H1 (cell line): Measurements from ENCODE around the gene SOX6. TPM values are rescaled to one million over a fixed set of nuclear protein-coding genes. Genes with fewer than 3 reads are reported as not detected.

Experiments
- CTCF ChIA-PET: fragments of 300-600 bp; sonication (Branson Sonifier 250); formaldehyde crosslinking; loops from one replicate; lab custom pipeline; 2021; ENCODE audit not compliant: partially characterized antibody; lab: Charles Lee
- POLR2A ChIA-PET: fragments of 300-600 bp; sonication (Branson Sonifier 250); formaldehyde crosslinking; loops from one replicate; lab custom pipeline; 2021; ENCODE audit warnings: inconsistent platforms; ENCODE audit not compliant: partially characterized antibody; lab: Charles Lee
- DNase-seq, 2 experiments: peaks; one replicate each; pipeline versions ENCODE4 v3.0.0 to v3.0.0-alpha.2; 2010 to 2022; ENCODE audit warnings: low spot score in 2 of 2, low read depth in 1 of 2, mixed read lengths in 1 of 2
- FAIRE-seq: peaks from 2 replicates; lab custom pipeline; 2011; peaks lifted over from hg19 to GRCh38; lab: Jason Lieb, UNC
- H2AFZ ChIP-seq: 2 replicates; pipeline ENCODE4 v1.8.1; 2012; ENCODE audit warnings: low read length, inconsistent platforms
- H2AK5ac ChIP-seq: 2 replicates; pipeline ENCODE4 v1.6.1; 2013; ENCODE audit warnings: low read depth, low read length
- H2BK120ac ChIP-seq: replicated peaks from 2 replicates; pipeline ENCODE3; 2013; ENCODE audit warnings: low read depth, low read length, inconsistent platforms
- H2BK12ac ChIP-seq: 2 replicates; pipeline ENCODE4 v1.6.1; 2013; ENCODE audit warnings: low read depth, low read length
- H2BK15ac ChIP-seq: 2 replicates; pipeline ENCODE4 v1.6.1; 2013; ENCODE audit warnings: low read length
- H2BK20ac ChIP-seq: 2 replicates; pipeline ENCODE4 v1.6.1; 2013; ENCODE audit warnings: low read length
- H2BK5ac ChIP-seq: 2 replicates; pipeline ENCODE4 v1.6.1; 2013; ENCODE audit warnings: low read depth, low read length
- H3K14ac ChIP-seq: 2 replicates; pipeline ENCODE4 v1.6.1; 2013; ENCODE audit warnings: inconsistent platforms; ENCODE audit not compliant: insufficient read length
- H3K18ac ChIP-seq: 2 replicates; pipeline ENCODE4 v1.6.1; 2013; ENCODE audit warnings: low read length; ENCODE audit errors: extremely low read depth
- H3K23ac ChIP-seq: 2 replicates; pipeline ENCODE4 v1.6.1; 2013; ENCODE audit warnings: inconsistent platforms; ENCODE audit not compliant: insufficient read length
- H3K23me2 ChIP-seq: 2 replicates; pipeline ENCODE4 v1.6.1; 2013; ENCODE audit warnings: low read depth, low read length
- H3K27ac ChIP-seq: 2 replicates; pipeline ENCODE4 v1.6.1; 2011; ENCODE audit warnings: low read depth, low read length, inconsistent platforms
- H3K27me3 ChIP-seq, 4 experiments: replicated peaks in 1 of 4; 1 replicate in 1 of 4; 2 replicates in 3 of 4; pipeline versions ENCODE4 v1.6.1 to v1.8.1; 2011 to 2013; ENCODE audit warnings: low read length in 3 of 4, mild to moderate bottlenecking in 3 of 4, inconsistent platforms in 2 of 4, mixed read lengths in 2 of 4, moderate library complexity in 1 of 4; ENCODE audit not compliant: control insufficient read depth in 3 of 4, insufficient read depth in 3 of 4; ENCODE audit errors: extremely low read depth in 1 of 4
- H3K36me3 ChIP-seq, 4 experiments: 2 replicates each; pipeline versions ENCODE4 v1.6.1 to v1.8.1; 2011 to 2013; ENCODE audit warnings: mild to moderate bottlenecking in 4 of 4, low read length in 3 of 4, moderate library complexity in 2 of 4, control low read depth in 1 of 4, inconsistent platforms in 1 of 4; ENCODE audit not compliant: insufficient read depth in 4 of 4, control insufficient read depth in 2 of 4
- H3K4ac ChIP-seq: replicated peaks from 2 replicates; pipeline ENCODE3; 2013; ENCODE audit warnings: low read length, low read depth, mixed read lengths, inconsistent platforms; ENCODE audit not compliant: insufficient read length
- H3K4me1 ChIP-seq, 4 experiments: replicated peaks in 1 of 4; 1 replicate in 1 of 4; 2 replicates in 3 of 4; pipeline versions ENCODE4 v1.6.1 to v1.8.1; 2011 to 2013; ENCODE audit warnings: low read length in 3 of 4, inconsistent platforms in 2 of 4, mixed read lengths in 1 of 4; ENCODE audit not compliant: insufficient read depth in 4 of 4, control insufficient read depth in 3 of 4
- H3K4me2 ChIP-seq, 2 experiments: 2 replicates each; pipeline versions ENCODE4 v1.6.1 to v1.8.1; 2011 to 2013; ENCODE audit warnings: low read depth in 2 of 2, low read length in 2 of 2, control low read depth in 1 of 2, inconsistent platforms in 1 of 2, mild to moderate bottlenecking in 1 of 2; ENCODE audit not compliant: insufficient read depth in 1 of 2
- H3K4me3 ChIP-seq, 4 experiments: fragments of 200-600, 300-600 bp in 1 of 4; sonication (generic), shearing (Covaris generic), sonication (Bioruptor Twin) in 1 of 4; 2 replicates each; pipeline versions ENCODE4 v1.5.1 to v1.8.1; 2011 to 2016; ENCODE audit warnings: low read length in 4 of 4, low read depth in 3 of 4, control low read depth in 2 of 4, inconsistent platforms in 2 of 4, mild to moderate bottlenecking in 2 of 4, mixed read lengths in 1 of 4, moderate library complexity in 1 of 4; ENCODE audit not compliant: insufficient read depth in 2 of 4; ENCODE audit errors: extremely low read depth in 1 of 4
- H3K56ac ChIP-seq: replicated peaks from 2 replicates; pipeline ENCODE3; 2013; ENCODE audit warnings: low read depth, mild to moderate bottlenecking, mixed read lengths, low read length, inconsistent platforms; ENCODE audit not compliant: insufficient read length
- H3K79me1 ChIP-seq: 2 replicates; pipeline ENCODE4 v1.6.1; 2013; ENCODE audit warnings: low read depth, low read length, control low read depth
- H3K79me2 ChIP-seq, 2 experiments: 2 replicates each; pipeline versions ENCODE4 v1.6.1 to v1.8.1; 2012 to 2013; ENCODE audit warnings: low read length in 2 of 2, mild to moderate bottlenecking in 2 of 2, inconsistent platforms in 1 of 2; ENCODE audit not compliant: insufficient read depth in 2 of 2, control insufficient read depth in 1 of 2
- H3K9ac ChIP-seq, 4 experiments: replicated peaks in 1 of 4; 1 replicate in 1 of 4; 2 replicates in 3 of 4; pipeline versions ENCODE4 v1.6.1 to v1.8.1; 2011 to 2013; ENCODE audit warnings: low read depth in 3 of 4, low read length in 3 of 4, control low read depth in 2 of 4, mild to moderate bottlenecking in 2 of 4, moderate library complexity in 2 of 4, inconsistent platforms in 1 of 4; ENCODE audit errors: extremely low read depth in 1 of 4
- H3K9me3 ChIP-seq, 2 experiments: 2 replicates each; pipeline versions ENCODE4 v1.6.1 to v1.8.1; 2012 to 2013; ENCODE audit warnings: mild to moderate bottlenecking in 2 of 2, moderate library complexity in 2 of 2, control low read depth in 1 of 2, inconsistent platforms in 1 of 2, low read depth in 1 of 2, low read length in 1 of 2, mixed read lengths in 1 of 2; ENCODE audit not compliant: insufficient read depth in 2 of 2
- H4K20me1 ChIP-seq, 2 experiments: replicated peaks in 1 of 2; 2 replicates each; pipeline versions ENCODE3 to v1.8.1; 2011 to 2013; ENCODE audit warnings: inconsistent platforms in 2 of 2, low read length in 2 of 2, mild to moderate bottlenecking in 1 of 2; ENCODE audit not compliant: insufficient read depth in 2 of 2, control insufficient read depth in 1 of 2
- H4K5ac ChIP-seq: 2 replicates; pipeline ENCODE4 v1.6.1; 2013; ENCODE audit warnings: low read length, low read depth, mixed read lengths, inconsistent platforms; ENCODE audit not compliant: insufficient read length
- H4K8ac ChIP-seq: 2 replicates; pipeline ENCODE4 v1.8.0; 2013; ENCODE audit warnings: mild to moderate bottlenecking, moderate library complexity, low read length, inconsistent platforms; ENCODE audit not compliant: insufficient read depth; ENCODE audit errors: extremely low read depth
- H4K91ac ChIP-seq: replicated peaks from 2 replicates; pipeline ENCODE3; 2013; ENCODE audit warnings: low read length, mixed read lengths, inconsistent platforms; ENCODE audit not compliant: insufficient read length
- BRCA1 ChIP-seq: IDR thresholded peaks from 2 replicates; pipeline ENCODE4 v1.6.1; 2012; ENCODE audit warnings: low read depth, low read length, improper control_type of control experiment
- CREB1 ChIP-seq: IDR thresholded peaks from 2 replicates; pipeline ENCODE4 v1.6.1; 2012; ENCODE audit warnings: inconsistent platforms
- EGR1 ChIP-seq: IDR thresholded peaks from 2 replicates; pipeline ENCODE4 v1.6.1; 2011; ENCODE audit warnings: low read depth, low read length, borderline replicate concordance
- HDAC2 ChIP-seq, 2 experiments: fragments of 300-600 bp in 1 of 2; sonication (generic) in 1 of 2; IDR thresholded peaks; 2 replicates each; pipeline ENCODE4 v1.6.1; 2011 to 2012; ENCODE audit warnings: low read depth in 2 of 2, low read length in 2 of 2, mild to moderate bottlenecking in 2 of 2, moderate library complexity in 2 of 2, borderline replicate concordance in 1 of 2, inconsistent platforms in 1 of 2
- HDAC6 ChIP-seq: IDR thresholded peaks from one replicate; pipeline ENCODE4 v1.7.1; 2012; ENCODE audit warnings: low read depth, mild to moderate bottlenecking, inconsistent platforms, low read length, moderate library complexity
- JUND ChIP-seq: IDR thresholded peaks from 2 replicates; pipeline ENCODE4 v1.6.1; 2011; ENCODE audit warnings: mild to moderate bottlenecking, improper control_type of control experiment, low read length
- MAFK ChIP-seq: IDR thresholded peaks from 2 replicates; pipeline ENCODE4 v1.6.1; 2012; ENCODE audit warnings: low read depth, mild to moderate bottlenecking, improper control_type of control experiment, low read length
- RAD21 ChIP-seq, 2 experiments: IDR thresholded peaks in 1 of 2; conservative IDR thresholded peaks in 1 of 2; 2 replicates each; pipeline ENCODE4 v1.6.1; 2011; ENCODE audit warnings: low read depth in 2 of 2, low read length in 2 of 2, improper control_type of control experiment in 1 of 2, inconsistent platforms in 1 of 2, mild to moderate bottlenecking in 1 of 2, moderate library complexity in 1 of 2
- SAP30 ChIP-seq: fragments of 300-600 bp; sonication (generic); IDR thresholded peaks from 2 replicates; pipeline ENCODE4 v1.7.1; 2012; ENCODE audit warnings: low read length, moderate library complexity, mild to moderate bottlenecking, inconsistent platforms; ENCODE audit not compliant: insufficient read depth, insufficient replicate concordance
- SIN3A ChIP-seq, 2 experiments: IDR thresholded peaks in 1 of 2; conservative IDR thresholded peaks in 1 of 2; 2 replicates each; pipeline ENCODE4 v1.6.1; 2011 to 2012; ENCODE audit warnings: low read length in 2 of 2, improper control_type of control experiment in 1 of 2, low read depth in 1 of 2, mild to moderate bottlenecking in 1 of 2
- SP1 ChIP-seq: IDR thresholded peaks from 2 replicates; pipeline ENCODE4 v1.6.1; 2011; ENCODE audit warnings: low read depth, low read length
- SRF ChIP-seq: IDR thresholded peaks from 2 replicates; pipeline ENCODE4 v1.6.1; 2011; ENCODE audit warnings: mild to moderate bottlenecking, low read depth, low read length, moderate library complexity
- polyA plus RNA-seq, 7 experiments: library from polyadenylated mRNA; depleted of rRNA in 3 of 7; stranded (reverse) in 5 of 7; unstranded in 2 of 7; fragments of >200 nt in 5 of 7; fragments of 200-250 nt in 2 of 7; gene quantifications; 1 replicate in 5 of 7; 2 replicates in 1 of 7; 4 replicates in 1 of 7; pipeline versions ENCODE4 v1.2.1 to v1.2.3, GENCODE V29; 2011 to 2013; ENCODE audit warnings: missing spikeins in 2 of 7, mixed read lengths in 2 of 7
- total RNA-seq: library from RNA; stranded (reverse); fragmentation: NEBNext Ultra II Directional; extraction: Animal tissue kit (Norgen Biotek cat#: 25700); gene quantifications from 2 replicates; pipeline ENCODE4 v1.2.1, GENCODE V29; 2021
- TF ChIP-seq, protein P1 (sequence below): IDR thresholded peaks from 2 replicates; pipeline ENCODE4 v1.6.1; 2012; ENCODE audit warnings: inconsistent platforms
- TF ChIP-seq, protein P2 (sequence below): IDR thresholded peaks from 2 replicates; pipeline ENCODE4 v1.6.1; 2011; ENCODE audit warnings: low read length, improper control_type of control experiment

SOX6 gene
- total and polyA plus RNA-seq, 2 of the 8 experiments (the other 6 are each of a cell fraction or from before 2014, with no cell fraction given): 0.09 TPM; not detected in 1

- CTCF ChIA-PET: interaction anchor here (1.2 to 2.9 kb wide), 3 partner anchors 8 to 669 kb away, joined by 3 to 14 read pairs (median 11); no protein-coding TSS in a partner anchor
- no peak for FAIRE-seq
- no peak overlapping the region for H2AFZ ChIP-seq
- TF ChIP-seq MAFK (no peak), EGR1 (no peak), BRCA1 (no peak), CREB1 (no peak), JUND (no peak), SP1 (no peak), HDAC2 (IDR thresholded peaks at IDR 0.05; ENCODE audit: borderline replicate concordance in 1 of 2, low read depth in 2 of 2, low read length in 2 of 2) (no peak), HDAC6 (no peak), SAP30 (no peak), SRF (no peak), SIN3A (conservative IDR thresholded peaks at IDR 0.05 in 1 of 2, IDR thresholded peaks at IDR 0.05 in 1 of 2; ENCODE audit: low read depth in 1 of 2, low read length in 2 of 2) (no peak), RAD21 (IDR thresholded peaks at IDR 0.05 in 1 of 2, conservative IDR thresholded peaks at IDR 0.05 in 1 of 2; ENCODE audit: low read depth in 2 of 2, low read length in 2 of 2) (no peak)
- TF ChIP-seq, protein P1, sequence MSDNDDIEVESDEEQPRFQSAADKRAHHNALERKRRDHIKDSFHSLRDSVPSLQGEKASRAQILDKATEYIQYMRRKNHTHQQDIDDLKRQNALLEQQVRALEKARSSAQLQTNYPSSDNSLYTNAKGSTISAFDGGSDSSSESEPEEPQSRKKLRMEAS: no peak
- TF ChIP-seq, protein P2, sequence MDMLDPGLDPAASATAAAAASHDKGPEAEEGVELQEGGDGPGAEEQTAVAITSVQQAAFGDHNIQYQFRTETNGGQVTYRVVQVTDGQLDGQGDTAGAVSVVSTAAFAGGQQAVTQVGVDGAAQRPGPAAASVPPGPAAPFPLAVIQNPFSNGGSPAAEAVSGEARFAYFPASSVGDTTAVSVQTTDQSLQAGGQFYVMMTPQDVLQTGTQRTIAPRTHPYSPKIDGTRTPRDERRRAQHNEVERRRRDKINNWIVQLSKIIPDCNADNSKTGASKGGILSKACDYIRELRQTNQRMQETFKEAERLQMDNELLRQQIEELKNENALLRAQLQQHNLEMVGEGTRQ: no peak
Observed at GRCh38 chr11:15944460-15944859, 411.9 kb downstream of the SOX6 start.

More at GRCh38 chr11:15944460-15944859, 411.9 kb downstream of the SOX6 start:
- H2BK5ac ChIP-seq: no peak overlapping the region
- peaks cover 0 to 11% (median 8%) of the 10 kb centered on the region in 4 experiments; a peak in 3 of 7 replicates for H3K27me3 ChIP-seq
- H4K91ac ChIP-seq: no peak overlapping the region
- no peaks in the 10 kb centered on the region; a peak in 1 of 7 replicates for H3K4me1 ChIP-seq
- H2BK12ac ChIP-seq: no peak overlapping the region
- no peak overlapping the region for H2BK120ac ChIP-seq
- no peaks in the 10 kb centered on the region for H3K36me3 ChIP-seq
- no peak overlapping the region for H3K4me3 ChIP-seq
- H3K9me3 ChIP-seq: no peaks in the 10 kb centered on the region
- H3K18ac ChIP-seq: no peak overlapping the region
- peak in 1 of 2 experiments; percentile 33 for DNase-seq
- H3K79me1 ChIP-seq: no peaks in the 10 kb centered on the region
- H3K23ac ChIP-seq: no peak overlapping the region
- no peak overlapping the region for H3K4ac ChIP-seq
- H3K79me2 ChIP-seq: no peaks in the 10 kb centered on the region
- no peaks in the 10 kb centered on the region for H4K20me1 ChIP-seq
- H2BK20ac ChIP-seq: no peak overlapping the region
- no peak overlapping the region for H4K5ac ChIP-seq
- no peaks in the 10 kb centered on the region for H3K23me2 ChIP-seq
- no peak overlapping the region for H3K56ac ChIP-seq
- no peak overlapping the region for H3K27ac ChIP-seq
- POLR2A ChIA-PET: no interaction called here
- no peak overlapping the region for H4K8ac ChIP-seq
- no peak overlapping the region for H2BK15ac ChIP-seq
- no peak overlapping the region for H2AK5ac ChIP-seq
- no peak overlapping the region for H3K14ac ChIP-seq
- H3K4me2 ChIP-seq: no peak overlapping the region
- H3K9ac ChIP-seq: no peak overlapping the region
